GM23338 (cell line): ENCODE data around the gene CAPNS2.

ENCODE experiments used
- CREB1 ChIP-seq: fragments of 250-450 bp; sonication (Bioruptor Pico); IDR thresholded peaks from 2 replicates; pipeline ENCODE4 v1.5.0; 2020; ENCODE audit warnings: low read depth, mild to moderate bottlenecking, moderate library complexity
- CTCF ChIP-seq, 2 experiments: fragments of 200-600 bp in 1 of 2; sonication (generic) in 1 of 2; conservative IDR thresholded peaks; 2 replicates each; pipeline versions ENCODE4 v1.5.1 to v1.6.1; 2016 to 2017; ENCODE audit warnings: antibody characterized with exemption in 2 of 2, low read depth in 2 of 2, mild to moderate bottlenecking in 2 of 2, moderate library complexity in 1 of 2
- ETS1 ChIP-seq: IDR thresholded peaks from 2 replicates; pipeline ENCODE4 v1.6.1; 2016; ENCODE audit warnings: antibody characterized with exemption
- EZH2 ChIP-seq: fragments of 200-600 bp; sonication (generic); IDR thresholded peaks from one replicate; pipeline ENCODE4 v1.8.0; 2017; ENCODE audit warnings: antibody characterized with exemption, mild to moderate bottlenecking, low read depth; ENCODE audit not compliant: unreplicated experiment
- EZH2phosphoT487 ChIP-seq: fragments of 200-600 bp; sonication (generic); IDR thresholded peaks from one replicate; pipeline ENCODE4 v1.8.1; 2018; ENCODE audit warnings: antibody characterized with exemption; ENCODE audit not compliant: unreplicated experiment
- JUNB ChIP-seq: IDR thresholded peaks from one replicate; pipeline ENCODE4 v1.6.1; 2016; ENCODE audit warnings: antibody characterized with exemption; ENCODE audit not compliant: unreplicated experiment
- POLR2AphosphoS5 ChIP-seq: IDR thresholded peaks from 2 replicates; pipeline ENCODE4 v1.6.1; 2016; ENCODE audit warnings: antibody characterized with exemption, low read depth
- REST ChIP-seq: IDR thresholded peaks from one replicate; pipeline ENCODE4 v1.6.1; 2018; ENCODE audit warnings: antibody characterized with exemption; ENCODE audit not compliant: unreplicated experiment
- ZNF114 ChIP-seq: fragments of 250-450 bp; sonication (Bioruptor Pico); IDR thresholded peaks from 2 replicates; pipeline ENCODE4 v1.5.0; 2020; ENCODE audit warnings: mild to moderate bottlenecking, moderate library complexity

- no peak for TF ChIP-seq REST
- TF ChIP-seq CTCF (conservative IDR thresholded peaks at IDR 0.05; ENCODE audit: low read depth in 2 of 2), result no peak
- no peak for TF ChIP-seq POLR2AphosphoS5
- no peak for TF ChIP-seq JUNB
- TF ChIP-seq EZH2, result no peak
- no peak for TF ChIP-seq ZNF114 (CRISPR knock-in tag)
- TF ChIP-seq EZH2phosphoT487, result no peak
- no peak for TF ChIP-seq CREB1
- no peak for TF ChIP-seq ETS1
Observed at GRCh38 chr16:55571191-55571897, 4.9 kb downstream of the CAPNS2 start.
